CD4-positive, alpha-beta T cell (primary cell): Measurements from ENCODE around the gene DYNLT5. TPM values are rescaled to one million over a fixed set of nuclear protein-coding genes. Genes with fewer than 3 reads are reported as not detected.

Experiments used
- ATAC-seq: fragments of 200-7000 bp; cut with Tn5 transposase; one replicate; pipeline ENCODE4 v1.10.0; 2022; ENCODE audit warnings: mild to moderate bottlenecking; ENCODE audit not compliant: poor library complexity
- CTCF ChIA-PET: fragments of 350-600 bp; sonication (Branson Sonifier 250); formaldehyde crosslinking; loops from one replicate; lab custom pipeline; 2021; ENCODE audit warnings: antibody characterized with exemption, inconsistent platforms; lab: Charles Lee
- POLR2A ChIA-PET: fragments of 350-600 bp; sonication (Branson Sonifier 250); formaldehyde crosslinking; loops from one replicate; lab custom pipeline; 2021; ENCODE audit warnings: antibody characterized with exemption, inconsistent platforms; lab: Charles Lee
- DNase-seq, 14 experiments: peaks; one replicate each; pipeline ENCODE4 v3.0.0-alpha.2; 2013 to 2020; ENCODE audit warnings: mixed read lengths in 2 of 14
- H3K27ac ChIP-seq, 2 donors: one replicate each; pipeline versions ENCODE4 v1.5.1 to v1.7.0; 2013; ENCODE audit warnings: low read length in 2 of 2, low read depth in 1 of 2, mild to moderate bottlenecking in 1 of 2
- H3K27me3 ChIP-seq, 2 experiments: 1 replicate in 1 of 2; 2 replicates in 1 of 2; pipeline versions ENCODE4 v1.6.1 to v1.7.0; 2013; ENCODE audit warnings: low read length in 2 of 2, control low read depth in 1 of 2, mild to moderate bottlenecking in 1 of 2, moderate library complexity in 1 of 2; ENCODE audit not compliant: insufficient read depth in 2 of 2, control insufficient read depth in 1 of 2
- H3K36me3 ChIP-seq: one replicate; pipeline ENCODE4 v1.6.1; 2013; ENCODE audit warnings: low read length, control low read depth; ENCODE audit not compliant: insufficient read depth
- H3K4me1 ChIP-seq: one replicate; pipeline ENCODE4 v1.6.1; 2013; ENCODE audit warnings: low read length, control low read depth; ENCODE audit not compliant: insufficient read depth
- H3K4me3 ChIP-seq: one replicate; pipeline ENCODE4 v1.5.1; 2013; ENCODE audit warnings: mild to moderate bottlenecking, low read length, moderate library complexity
- H3K9me3 ChIP-seq, 2 experiments: 1 replicate in 1 of 2; 2 replicates in 1 of 2; pipeline versions ENCODE4 v1.6.1 to v1.7.0; 2013; ENCODE audit warnings: low read length in 2 of 2, mild to moderate bottlenecking in 2 of 2, control low read depth in 1 of 2, moderate library complexity in 1 of 2; ENCODE audit not compliant: control insufficient read depth in 1 of 2, insufficient read depth in 1 of 2
- H3K27ac Mint-ChIP-seq: one replicate; pipeline ENCODE4 v1.8.0; 2020; ENCODE audit warnings: mixed read lengths
- H3K27me3 Mint-ChIP-seq: one replicate; pipeline ENCODE4 v1.8.0; 2021; ENCODE audit warnings: mixed read lengths
- H3K36me3 Mint-ChIP-seq: one replicate; pipeline ENCODE4 v1.8.0; 2021; ENCODE audit warnings: low read depth, mixed read lengths
- H3K4me1 Mint-ChIP-seq: one replicate; pipeline ENCODE4 v1.8.0; 2021; ENCODE audit warnings: low read depth, mixed read lengths
- H3K4me3 Mint-ChIP-seq: one replicate; pipeline ENCODE4 v1.8.0; 2020; ENCODE audit warnings: mild to moderate bottlenecking, mixed read lengths
- H3K9me3 Mint-ChIP-seq: one replicate; pipeline ENCODE4 v1.8.0; 2020; ENCODE audit warnings: mixed read lengths
- CTCF ChIP-seq: fragments of 200-600 bp; IDR thresholded peaks from one replicate; pipeline ENCODE4 v1.8.0; 2022; ENCODE audit warnings: antibody characterized with exemption, mild to moderate bottlenecking
- intact Hi-C, 2 experiments: fragments of 100-400 bp; cut with DNase I in 1 of 2; cut with micrococcal nuclease in 1 of 2; formaldehyde crosslinking; loops; one replicate each; pipeline versions ENCODE4 v1.15.1 to v1.9.0; 2023 to 2025; cut with DNase I, micrococcal nuclease
- total RNA-seq, 174 experiments: library from RNA in 2 of 174; stranded (reverse) in 2 of 174; gene quantifications; one replicate each; pipeline ENCODE4 v1.2.3 and lab custom pipeline; 2021 to 2026

Gene DYNLT5
- total RNA-seq, 2 experiments from 2014 or later = not detected

- Histone ChIP-seq H3K27ac (no peak overlapping the region), H3K4me3 (no peak overlapping the region), H3K4me1 (peaks cover 2% of the 10 kb centered on the region), H3K27me3 (no peaks in the 10 kb centered on the region), H3K9me3 (no peaks in the 10 kb centered on the region), H3K36me3 (no peaks in the 10 kb centered on the region)
- Mint-ChIP-seq H3K4me3 (no peak overlapping the region), H3K9me3 (no peaks in the 10 kb centered on the region), H3K27me3 (no peaks in the 10 kb centered on the region), H3K36me3 (no peaks in the 10 kb centered on the region), H3K27ac (no peak overlapping the region), H3K4me1 (peaks cover 25% of the 10 kb centered on the region)
- POLR2A ChIA-PET = no interaction called here
- CTCF ChIA-PET = no interaction called here
- DNase-seq (no peak), ATAC-seq (no peak)
- intact Hi-C loops = loop anchor here (5.0 to 10.0 kb wide), 6 partner anchors 157 to 987 kb away; partner anchors contain the start of genes DNAI4 (in 1 of the 2) and MIER1 (in 1 of the 2)
- TF ChIP-seq CTCF = no peak
Measured at GRCh38 chr1:66767626-66768025, 15.4 kb downstream of the DYNLT5 start.

GRCh38 chr1:66768965-66769364 lies 16.7 kb downstream of the DYNLT5 start:
- Mint-ChIP-seq H3K4me1 (peaks cover 25% of the 10 kb centered on the region), H3K9me3 (no peaks in the 10 kb centered on the region), H3K36me3 (no peaks in the 10 kb centered on the region), H3K27me3 (no peaks in the 10 kb centered on the region), H3K4me3 (peak overlapping the region; percentile 84), H3K27ac (peak overlapping the region; percentile 50)
- intact Hi-C loops = loop anchor here (5.0 to 10.0 kb wide), 6 partner anchors 156 to 986 kb away; partner anchors contain the start of genes DNAI4 (in 1 of the 2) and MIER1 (in 1 of the 2)
- no peaks in the 10 kb centered on the region for H3K27me3 ChIP-seq
- no peak for TF ChIP-seq CTCF
- peaks cover 2% of the 10 kb centered on the region for H3K4me1 ChIP-seq
- POLR2A ChIA-PET = interaction anchor here (1.2 to 1.7 kb wide), 6 partner anchors 20 to 402 kb away, joined by 3 to 15 read pairs (median 4); partner anchors contain the start of genes DNAI4 and MIER1
- ATAC-seq (no peak), DNase-seq (no peak)
- CTCF ChIA-PET = no interaction called here
- no peaks in the 10 kb centered on the region for H3K36me3 ChIP-seq
- no peaks in the 10 kb centered on the region for H3K9me3 ChIP-seq
- H3K27ac ChIP-seq = no peak overlapping the region
- no peak overlapping the region for H3K4me3 ChIP-seq

- H3K27ac ChIP-seq = peak overlapping the region in 1 of 2 donors; percentile 37
- H3K27me3 ChIP-seq = no peaks in the 10 kb centered on the region
- H3K4me3 ChIP-seq = peak overlapping the region; percentile 46
- TF ChIP-seq CTCF = no peak
- no peaks in the 10 kb centered on the region for H3K36me3 ChIP-seq
- no peaks in the 10 kb centered on the region for H3K9me3 ChIP-seq
- H3K27me3 Mint-ChIP-seq = no peaks in the 10 kb centered on the region
- intact Hi-C loops = loop anchor here (5.0 to 10.0 kb wide), 8 partner anchors 65 to 985 kb away; partner anchors contain the start of genes DNAI4 (in 1 of the 2) and MIER1 (in 1 of the 2)
- ATAC-seq = peak; percentile 68
- peak overlapping the region; percentile 50 for H3K27ac Mint-ChIP-seq
- no peaks in the 10 kb centered on the region for H3K9me3 Mint-ChIP-seq
- ChIA-PET CTCF (no interaction called here), POLR2A (interaction anchor here (0.6 to 1.7 kb wide), 8 partner anchors 19 to 602 kb away, joined by 3 to 15 read pairs (median 4); partner anchors contain the start of genes DNAI4 and MIER1)
- H3K4me3 Mint-ChIP-seq = peak overlapping the region; percentile 84
- peak in 4 of 14 experiments; percentile 21 to 70 (median 56) for DNase-seq
- H3K36me3 Mint-ChIP-seq = no peaks in the 10 kb centered on the region
- H3K4me1 Mint-ChIP-seq = peaks cover 25% of the 10 kb centered on the region
- peaks cover 2% of the 10 kb centered on the region for H3K4me1 ChIP-seq
Measured at GRCh38 chr1:66769512-66770229, 17.4 kb downstream of the DYNLT5 start.
